Endothelial cell of umbilical vein (primary cell): ENCODE data around the gene KRT15. TPM values are rescaled to one million over a fixed set of nuclear protein-coding genes. Genes with fewer than 3 reads are reported as not detected.

Experiments used
- BruUV-seq: library from RNA; stranded (reverse); fragments of 400-500 nt; replicated peaks from 2 replicates; lab custom pipeline; 2021; lab: Mats Ljungman, UMichigan
- CTCF ChIA-PET: fragments of 300-600, 350-600 bp; sonication (Branson Sonifier 250); formaldehyde crosslinking; loops from one replicate; lab custom pipeline; 2021; ENCODE audit warnings: antibody characterized with exemption, inconsistent platforms; lab: Charles Lee
- POLR2A ChIA-PET: fragments of 300-600, 350-600 bp; sonication (Branson Sonifier 250); formaldehyde crosslinking; loops from one replicate; lab custom pipeline; 2021; ENCODE audit warnings: antibody characterized with exemption, inconsistent platforms; lab: Charles Lee
- DNase-seq: peaks from one replicate; pipeline ENCODE4 v3.0.0-alpha.2; 2011; ENCODE audit warnings: low read depth, low spot score
- FAIRE-seq: peaks from 2 replicates; lab custom pipeline; 2011; peaks lifted over from hg19 to GRCh38; lab: Jason Lieb, UNC
- H2AFZ ChIP-seq: 2 replicates; pipeline ENCODE4 v1.6.0; 2012; ENCODE audit warnings: low read depth, low read length, control low read depth, inconsistent platforms
- H3K27ac ChIP-seq: 2 replicates; pipeline ENCODE4 v1.5.1; 2011; ENCODE audit warnings: low read depth, mild to moderate bottlenecking, control low read depth, low read length, moderate library complexity; ENCODE audit not compliant: insufficient read depth
- H3K27me3 ChIP-seq, 2 experiments: 2 replicates each; pipeline versions ENCODE4 v1.6.0 to v1.6.1; 2011; ENCODE audit warnings: low read length in 2 of 2, mixed read lengths in 1 of 2; ENCODE audit not compliant: control insufficient read depth in 2 of 2, insufficient read depth in 2 of 2
- H3K36me3 ChIP-seq, 2 experiments: 2 replicates in 1 of 2; 3 replicates in 1 of 2; pipeline ENCODE4 v1.5.1; 2011; ENCODE audit warnings: low read length in 2 of 2, mild to moderate bottlenecking in 1 of 2, moderate library complexity in 1 of 2; ENCODE audit not compliant: control insufficient read depth in 2 of 2, insufficient read depth in 2 of 2; ENCODE audit errors: extremely low read depth in 1 of 2
- H3K4me1 ChIP-seq: 3 replicates; pipeline ENCODE4 v1.5.1; 2011; ENCODE audit warnings: mild to moderate bottlenecking, low read length; ENCODE audit not compliant: control insufficient read depth, insufficient read depth; ENCODE audit errors: extremely low read depth
- H3K4me2 ChIP-seq: 2 replicates; pipeline ENCODE4 v1.6.1; 2011; ENCODE audit warnings: low read length, control low read depth, mixed read lengths; ENCODE audit not compliant: insufficient read depth
- H3K4me3 ChIP-seq, 3 experiments: fragments of 200-600 bp in 1 of 3; sonication (generic), shearing (Covaris generic) in 1 of 3; replicated peaks in 1 of 3; 2 replicates each; pipeline ENCODE4 v1.5.1; 2011 to 2016; ENCODE audit warnings: control low read depth in 3 of 3, low read length in 3 of 3, mild to moderate bottlenecking in 2 of 3, inconsistent platforms in 1 of 3, low read depth in 1 of 3, moderate library complexity in 1 of 3; ENCODE audit not compliant: insufficient read depth in 1 of 3
- H3K79me2 ChIP-seq: 2 replicates; pipeline ENCODE4 v1.6.0; 2012; ENCODE audit warnings: low read length, inconsistent platforms; ENCODE audit not compliant: control insufficient read depth, insufficient read depth
- H3K9ac ChIP-seq: replicated peaks from 2 replicates; pipeline ENCODE3; 2011; ENCODE audit warnings: low read length, control low read depth; ENCODE audit not compliant: insufficient read depth; ENCODE audit errors: extremely low read depth
- H3K9me1 ChIP-seq: replicated peaks from 3 replicates; pipeline ENCODE4 v1.6.0; 2011; ENCODE audit warnings: mild to moderate bottlenecking, low read length; ENCODE audit not compliant: control insufficient read depth, insufficient read depth; ENCODE audit errors: extremely low read depth
- H3K9me3 ChIP-seq: replicated peaks from 2 replicates; pipeline ENCODE4 v1.5.1; 2012; ENCODE audit warnings: low read length, inconsistent platforms; ENCODE audit not compliant: control insufficient read depth, insufficient read depth
- H4K20me1 ChIP-seq: replicated peaks from 2 replicates; pipeline ENCODE3; 2011; ENCODE audit warnings: mild to moderate bottlenecking, low read length; ENCODE audit not compliant: control insufficient read depth, insufficient read depth; ENCODE audit errors: extremely low read depth
- CTCF ChIP-seq, 2 donors: IDR thresholded peaks; 1 replicate in 1 of 2; 2 replicates in 1 of 2; pipeline ENCODE4 v1.5.1; 2011; ENCODE audit warnings: low read length in 2 of 2, mild to moderate bottlenecking in 2 of 2, moderate library complexity in 2 of 2, control low read depth in 1 of 2, inconsistent platforms in 1 of 2, low read depth in 1 of 2; ENCODE audit not compliant: insufficient read depth in 1 of 2; ENCODE audit errors: extremely low read depth in 1 of 2
- EZH2 ChIP-seq: IDR thresholded peaks from 2 replicates; pipeline ENCODE4 v1.6.1; 2012; ENCODE audit warnings: borderline replicate concordance, low read depth, mild to moderate bottlenecking, moderate library complexity, low read length, inconsistent platforms; ENCODE audit not compliant: severe bottlenecking
- FOS ChIP-seq: IDR thresholded peaks from 2 replicates; pipeline ENCODE4 v1.6.1; 2011; ENCODE audit warnings: mild to moderate bottlenecking, low read length, moderate library complexity, borderline replicate concordance; ENCODE audit not compliant: insufficient read depth
- GATA2 ChIP-seq: IDR thresholded peaks from 2 replicates; pipeline ENCODE4 v1.7.0; 2011; ENCODE audit warnings: low read depth, mild to moderate bottlenecking, moderate library complexity, mixed read lengths, low read length; ENCODE audit not compliant: insufficient read length, insufficient read depth
- JUN ChIP-seq: IDR thresholded peaks from 2 replicates; pipeline ENCODE4 v1.6.1; 2011; ENCODE audit warnings: borderline replicate concordance, low read depth; ENCODE audit not compliant: insufficient read length, insufficient read depth
- MAX ChIP-seq: IDR thresholded peaks from 2 replicates; pipeline ENCODE4 v1.6.1; 2011; ENCODE audit not compliant: insufficient read depth, insufficient read length
- MYC ChIP-seq: IDR thresholded peaks from one replicate; pipeline ENCODE4 v1.6.1; 2011; ENCODE audit warnings: mild to moderate bottlenecking, low read depth, low read length
- POLR2A ChIP-seq: IDR thresholded peaks from 2 replicates; pipeline ENCODE4 v1.6.1; 2012; ENCODE audit warnings: low read depth, mild to moderate bottlenecking, control low read depth, low read length
- POLR2AphosphoS5 ChIP-seq: IDR thresholded peaks from 2 replicates; pipeline ENCODE4 v1.6.1; 2012; ENCODE audit warnings: low read depth, mild to moderate bottlenecking, control low read depth, low read length, moderate library complexity; ENCODE audit not compliant: insufficient read depth
- dilution Hi-C: fragments of 300-500 bp; cut with MboI; formaldehyde crosslinking; loops from one replicate; pipeline ENCODE4 v1.15.0; 2019; ENCODE audit warnings: low sequenced_read_pairs; ENCODE audit not compliant: extremely low pct_ligation_motif_present
- intact Hi-C: fragments of 100-400 bp; cut with micrococcal nuclease; formaldehyde crosslinking; loops from one replicate; pipeline ENCODE4 v1.10.0; 2022
- polyA plus RNA-seq, 4 experiments: library from polyadenylated mRNA; depleted of rRNA in 3 of 4; stranded (reverse) in 3 of 4; unstranded in 1 of 4; fragments of >200 nt; gene quantifications; 2 replicates each; pipeline versions ENCODE4 v1.2.1 to v1.2.3, GENCODE V29; 2011 to 2012; ENCODE audit warnings: missing spikeins in 1 of 4
- total RNA-seq: library from RNA; stranded (reverse); gene quantifications from 2 replicates; pipeline ENCODE4 v1.2.3, GENCODE V29; 2021

The KRT15 gene
- total and polyA plus RNA-seq, 2 donors (not counting 3 experiments of a cell fraction or from before 2014, with no cell fraction given) = 0.68 to 2.8 TPM

GRCh38 chr17:41531993-41532392 is 13.3 kb upstream of the KRT15 start:
- no peak for FAIRE-seq
- CTCF ChIA-PET = interaction anchor here (1.2 to 2.0 kb wide), 4 partner anchors 10 to 622 kb away, joined by 3 to 25 read pairs (median 7); no protein-coding TSS in a partner anchor

More at GRCh38 chr17:41531993-41532392, 13.3 kb upstream of the KRT15 start:
- no peak overlapping the region for H3K27ac ChIP-seq
- dilution Hi-C loops (no loop called here), intact Hi-C loops (no loop called here)
- H3K79me2 ChIP-seq = no peaks in the 10 kb centered on the region
- peaks cover 29% of the 10 kb centered on the region for H3K4me1 ChIP-seq
- H4K20me1 ChIP-seq = no peaks in the 10 kb centered on the region
- H3K4me2 ChIP-seq = no peak overlapping the region
- no peak overlapping the region for H2AFZ ChIP-seq
- H3K27me3 ChIP-seq = no peaks in the 10 kb centered on the region
- TF ChIP-seq CTCF (IDR thresholded peaks at IDR 0.05; ENCODE audit: extremely low read depth in 1 of 2, insufficient read depth in 1 of 2, low read depth in 1 of 2, low read length in 2 of 2) = no peak
- no peak for TF ChIP-seq POLR2A
- no peak for TF ChIP-seq GATA2
- TF ChIP-seq MYC = no peak
- no peak for TF ChIP-seq POLR2AphosphoS5
- TF ChIP-seq MAX = no peak
- no peak for TF ChIP-seq FOS
- no peak for TF ChIP-seq EZH2
- TF ChIP-seq JUN = no peak
- BruUV-seq = no TSS peak
- no peaks in the 10 kb centered on the region for H3K9me3 ChIP-seq
- no peak overlapping the region for H3K4me3 ChIP-seq
- no peak overlapping the region for H3K9ac ChIP-seq
- H3K36me3 ChIP-seq = no peaks in the 10 kb centered on the region
- no peaks in the 10 kb centered on the region for H3K9me1 ChIP-seq
- POLR2A ChIA-PET = no interaction called here
- DNase-seq = no peak
